ENCODE results near the gene CDKL4. TPM values are rescaled to one million over a fixed set of nuclear protein-coding genes. Genes with fewer than 3 reads are reported as not detected.
"Not testable (repeated sequence)": the region's sequence is repeated elsewhere in the genome, so short reads cannot be mapped to it uniquely, and the experiment has no call there.

Gene CDKL4
- polyA plus RNA-seq, 4 donors: 0.45 to 0.80 (median 0.73) TPM

- DNase-seq (ENCODE audit: low read depth in 4 of 4, low spot score in 3 of 4): no peak
Observed at GRCh38 chr2:39145906-39146421, 97.8 kb downstream of the CDKL4 start.

DNA sequence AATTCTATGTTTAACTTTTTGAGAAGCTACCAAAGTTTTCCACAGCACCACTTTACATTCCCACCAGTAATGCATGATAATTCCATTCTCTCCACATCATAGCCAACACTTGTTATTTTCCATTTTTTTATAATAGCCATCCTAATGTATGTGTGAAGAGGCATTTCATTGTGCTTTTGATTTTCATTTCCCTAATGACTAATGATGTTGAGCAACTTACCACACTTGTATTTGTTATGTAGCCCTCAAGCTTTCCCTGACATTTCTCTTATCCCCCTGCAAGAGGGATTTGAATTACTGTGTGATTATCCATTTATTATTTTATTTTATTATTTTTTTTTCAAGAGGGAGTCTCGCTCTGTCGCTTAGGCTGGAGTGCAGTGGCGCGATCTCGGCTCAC lies 99.4 kb downstream of the CDKL4 start:
- DNase-seq (ENCODE audit: low read depth in 4 of 4, low spot score in 3 of 4): no peak

DNA sequence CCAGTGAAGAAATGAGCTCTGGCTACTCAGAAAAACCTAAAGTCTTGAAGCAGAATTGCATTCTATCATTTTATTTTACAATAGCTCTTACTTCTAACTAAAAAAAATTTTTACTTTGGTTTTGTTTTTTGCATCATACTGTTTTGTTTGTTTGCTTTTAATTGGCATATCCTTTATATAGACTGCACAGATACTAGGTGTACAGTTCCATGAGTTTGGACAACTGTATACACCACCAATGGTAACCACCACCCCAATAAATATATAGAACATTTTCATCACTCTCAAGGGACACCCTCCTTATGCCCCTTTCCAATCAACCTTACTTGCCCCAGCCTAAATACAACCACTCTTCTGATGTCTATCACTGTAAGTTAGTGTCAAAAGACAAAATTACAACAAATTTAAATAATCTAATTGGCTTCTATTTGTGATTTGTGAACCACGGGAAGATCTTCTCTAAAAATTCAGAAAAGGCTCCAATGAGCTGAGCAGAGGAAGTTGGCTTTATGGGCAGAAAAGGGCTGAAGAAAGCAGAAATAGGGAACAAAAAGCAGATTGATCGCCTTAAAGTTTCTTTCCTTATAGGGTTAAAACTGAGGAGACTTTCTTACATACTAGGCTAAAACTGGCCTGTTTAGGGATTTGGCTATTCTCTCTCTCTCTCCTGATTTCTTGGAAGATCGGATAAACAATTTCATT lies 100.7 kb downstream of the CDKL4 start:
- DNase-seq (ENCODE audit: low read depth in 4 of 4, low spot score in 3 of 4): no peak

DNA sequence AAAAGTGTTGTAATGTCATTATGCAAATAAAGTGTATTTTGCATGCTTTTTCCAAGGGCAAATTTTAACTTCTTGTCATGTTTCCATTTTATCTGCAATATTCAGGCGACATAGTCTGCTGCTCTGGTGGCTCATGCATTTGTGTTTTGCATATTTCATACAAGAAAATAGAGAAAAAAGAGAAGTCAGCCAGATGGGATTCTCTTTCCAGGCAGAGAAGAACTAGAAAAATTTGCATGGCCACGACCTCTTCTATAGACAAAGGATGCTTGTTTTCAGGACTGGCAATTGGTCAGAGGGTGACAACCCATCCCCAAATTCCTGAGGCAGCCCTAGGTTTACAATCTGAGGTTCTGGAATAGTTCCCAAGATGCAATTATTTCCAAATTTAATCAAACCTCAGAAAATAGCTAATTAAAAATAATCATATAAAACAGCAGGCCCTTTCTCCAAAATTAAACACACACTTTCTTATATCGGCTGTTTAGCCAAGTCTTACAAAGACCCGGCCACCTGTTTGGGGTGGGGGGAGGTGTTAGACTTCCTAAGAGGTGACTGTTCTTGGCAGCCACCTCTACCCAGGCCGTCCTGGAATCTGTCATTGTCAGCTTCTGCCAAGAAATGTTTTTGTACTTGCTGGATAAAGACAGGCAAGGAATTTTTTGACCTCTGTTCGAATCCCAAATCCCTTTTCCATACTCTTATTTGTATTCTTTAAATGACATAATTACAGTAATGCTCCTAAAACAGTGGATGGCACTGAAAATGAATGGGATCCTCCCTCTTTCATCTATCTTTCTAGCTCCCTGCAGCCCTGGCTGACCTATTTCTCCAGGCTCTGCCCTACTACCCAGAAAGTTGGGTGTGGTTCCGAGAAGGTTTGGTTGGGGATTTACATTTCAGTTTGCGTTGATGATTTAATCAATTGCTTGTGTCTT lies 102.2 kb downstream of the CDKL4 start:
- DNase-seq (ENCODE audit: low read depth in 4 of 4, low spot score in 3 of 4): no peak

- DNase-seq (ENCODE audit: low read depth in 4 of 4, low spot score in 3 of 4): not testable (repeated sequence)
Observed at GRCh38 chr2:39140948-39141333, 102.8 kb downstream of the CDKL4 start.

GRCh38 chr2:39140322-39140847 lies 103.4 kb downstream of the CDKL4 start:
- no peak for DNase-seq (ENCODE audit: low read depth in 4 of 4, low spot score in 3 of 4)

- DNase-seq (ENCODE audit: low read depth in 4 of 4, low spot score in 3 of 4): no peak
Observed at GRCh38 chr2:39139511-39140237, 104.1 kb downstream of the CDKL4 start.

- no peak for DNase-seq (ENCODE audit: low read depth in 4 of 4, low spot score in 3 of 4)
Observed at GRCh38 chr2:39138837-39139211, 104.9 kb downstream of the CDKL4 start.

GRCh38 chr2:39138187-39138836 lies 105.5 kb downstream of the CDKL4 start:
- DNase-seq (ENCODE audit: low read depth in 4 of 4, low spot score in 3 of 4): not testable (repeated sequence)

GRCh38 chr2:39136799-39137198 lies 107.0 kb downstream of the CDKL4 start:
- DNase-seq (ENCODE audit: low read depth in 4 of 4, low spot score in 3 of 4): no peak

DNA sequence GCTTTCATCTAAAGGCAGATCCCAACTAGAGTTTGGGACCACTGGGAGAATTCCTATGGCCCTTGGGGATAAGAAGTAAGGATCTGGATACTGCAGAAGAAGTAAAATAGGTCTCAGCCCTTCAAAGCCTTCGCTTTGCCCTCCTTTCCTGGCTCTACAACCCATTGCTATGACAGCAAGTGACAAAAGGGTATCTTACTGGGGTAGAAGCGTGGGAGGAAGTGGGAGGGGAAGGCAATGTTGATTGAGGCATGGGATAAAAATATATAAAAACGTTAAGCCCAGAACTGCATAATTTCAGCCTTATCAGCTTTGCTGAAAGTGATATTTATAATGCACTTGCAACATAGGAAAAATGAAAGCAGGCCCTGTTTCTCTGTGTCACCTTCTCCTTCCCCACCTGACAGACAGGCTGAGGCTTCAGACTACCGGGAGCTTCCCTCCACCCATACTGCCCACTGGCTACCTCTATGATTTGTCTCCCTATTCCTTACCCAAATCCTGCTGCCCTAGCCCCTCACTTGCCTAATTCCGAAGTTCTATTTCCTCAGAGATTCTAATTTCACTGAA lies 108.0 kb downstream of the CDKL4 start:
- DNase-seq (ENCODE audit: low read depth in 4 of 4, low spot score in 3 of 4): no peak

DNA sequence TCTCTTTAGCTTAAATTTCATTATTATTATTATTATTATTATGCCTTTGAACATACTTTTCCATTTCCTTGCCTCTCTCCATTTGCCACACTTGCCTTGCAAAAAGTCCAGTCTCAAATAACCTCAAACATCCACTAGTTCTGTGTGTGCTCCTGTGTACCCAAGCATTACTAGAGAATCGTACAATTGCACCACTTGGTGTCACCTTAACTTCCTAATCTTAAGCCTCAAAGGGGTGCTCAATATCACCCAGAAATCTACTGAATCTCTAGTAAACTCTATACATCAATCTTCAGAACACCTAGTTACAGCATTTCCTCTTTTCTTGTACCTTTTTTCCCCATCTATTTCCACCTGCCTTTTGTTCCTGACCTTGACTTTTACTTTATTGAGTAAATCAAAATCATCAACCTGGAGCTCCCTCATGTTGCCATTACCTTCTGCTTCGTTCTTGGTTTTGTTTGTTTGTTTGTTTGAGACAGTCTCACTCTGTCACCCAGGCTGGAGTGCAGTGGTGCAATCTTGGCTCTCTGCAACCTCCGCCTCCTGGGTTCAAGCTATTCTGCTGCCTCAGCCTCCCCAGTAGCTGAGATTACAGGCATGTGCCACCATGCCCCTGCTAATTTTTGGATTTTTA lies 110.4 kb downstream of the CDKL4 start:
- DNase-seq (ENCODE audit: low read depth in 4 of 4, low spot score in 3 of 4): no peak

DNA sequence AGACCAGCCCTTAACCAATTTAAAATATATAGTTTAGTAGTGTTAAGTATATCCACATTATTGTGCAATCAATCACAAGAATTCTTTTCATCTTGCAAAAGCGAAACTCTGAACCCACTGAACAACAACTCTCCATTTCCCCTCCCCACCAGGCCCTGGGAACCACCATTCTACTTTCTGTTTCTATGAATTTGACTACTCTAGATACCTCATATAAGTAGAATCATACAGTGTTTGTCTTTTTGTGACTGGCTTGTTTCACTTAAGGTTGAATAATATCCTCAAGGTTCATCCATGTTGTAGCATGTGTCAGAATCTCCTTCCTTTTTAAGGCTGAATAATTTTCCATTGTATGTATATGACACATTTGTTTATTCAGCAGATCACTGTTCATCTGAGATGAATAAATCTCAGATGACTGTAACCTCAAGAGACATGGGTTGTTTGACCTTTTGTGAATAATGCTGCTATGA lies 114.8 kb downstream of the CDKL4 start:
- no peak for DNase-seq (ENCODE audit: low read depth in 4 of 4, low spot score in 3 of 4)

DNA sequence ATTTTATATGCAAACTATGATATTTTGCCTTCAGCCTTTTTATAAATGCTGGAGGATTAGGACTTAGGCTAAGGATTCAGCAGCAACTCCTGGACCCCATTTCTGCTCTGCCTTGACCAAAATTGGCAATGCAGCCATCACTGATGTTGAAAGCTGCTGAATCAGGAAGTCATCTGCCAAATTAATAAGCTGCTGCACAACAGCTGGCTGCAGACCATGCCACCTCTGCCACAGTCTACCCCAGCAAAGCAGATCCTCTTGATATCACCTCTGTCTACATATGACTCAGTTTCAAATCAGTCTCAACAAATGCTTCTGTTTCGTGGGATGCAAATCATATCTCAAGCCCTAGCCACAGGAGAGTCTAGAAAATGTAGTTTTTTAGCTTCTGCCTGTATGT lies 115.8 kb downstream of the CDKL4 start:
- DNase-seq (ENCODE audit: low read depth in 4 of 4, low spot score in 3 of 4): no peak

Other genes with a start within 250 kb of the CDKL4 start
- gene SOS1, start 122.9 kb downstream of the CDKL4 start, polyA plus RNA-seq (ENCODE audit: insufficient read length in 4 of 4): 10 to 100 TPM; 40.7 to 59.2 (median 49.7) TPM
- gene MAP4K3, start 193.3 kb upstream of the CDKL4 start, polyA plus RNA-seq (ENCODE audit: insufficient read length in 4 of 4): 10 to 100 TPM; 59.9 to 96.7 (median 78.7) TPM